ENCODE data around the gene HBEGF.

HBEGF gene

DNA sequence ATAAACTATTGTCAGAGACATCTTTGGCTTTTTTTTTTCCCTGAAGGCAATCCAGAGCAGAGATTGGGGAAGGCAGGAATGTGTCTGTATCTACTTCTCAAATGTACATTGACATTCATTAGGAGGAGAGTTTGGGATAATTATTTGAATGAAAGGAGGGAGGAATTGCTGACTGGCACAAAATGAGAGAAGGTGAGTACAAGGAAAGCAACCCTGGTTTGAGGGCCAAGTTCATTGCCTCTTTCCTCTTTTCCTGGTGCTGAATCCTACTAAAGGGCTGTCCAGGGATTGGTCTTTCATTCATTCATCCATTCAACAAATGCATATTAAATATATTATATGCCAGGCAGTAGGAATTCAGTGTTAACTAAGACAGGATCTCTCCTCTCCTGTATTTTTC lies 36.5 kb upstream of the HBEGF start:
- Mint-ChIP-seq H3K27ac (no peak overlapping the region), H3K27me3 (ENCODE audit: low read depth, poor library complexity) (no peaks in the 10 kb centered on the region), H3K4me3 (no peak overlapping the region), H3K4me1 (no peaks in the 10 kb centered on the region), H3K9me3 (peaks cover 4% of the 10 kb centered on the region), H3K36me3 (ENCODE audit: low read depth) (no peaks in the 10 kb centered on the region)
- no peak for TF ChIP-seq CTCF (IDR thresholded peaks at IDR 0.05)
- DNase-seq: no peak

- DNase-seq: no peak
- TF ChIP-seq CTCF (IDR thresholded peaks at IDR 0.05): no peak
- Mint-ChIP-seq H3K9me3 (peaks cover 4% of the 10 kb centered on the region), H3K27ac (no peak overlapping the region), H3K4me3 (no peak overlapping the region), H3K4me1 (no peaks in the 10 kb centered on the region), H3K27me3 (ENCODE audit: low read depth, poor library complexity) (no peaks in the 10 kb centered on the region), H3K36me3 (ENCODE audit: low read depth) (no peaks in the 10 kb centered on the region)
Measured at GRCh38 chr5:140381972-140382371, 35.6 kb upstream of the HBEGF start.

GRCh38 chr5:140381351-140381750 lies 34.9 kb upstream of the HBEGF start:
- Mint-ChIP-seq H3K27ac (no peak overlapping the region), H3K4me1 (no peaks in the 10 kb centered on the region), H3K36me3 (ENCODE audit: low read depth) (no peaks in the 10 kb centered on the region), H3K27me3 (ENCODE audit: low read depth, poor library complexity) (peaks cover 4% of the 10 kb centered on the region), H3K9me3 (peaks cover 4% of the 10 kb centered on the region), H3K4me3 (no peak overlapping the region)
- DNase-seq: no peak
- no peak for TF ChIP-seq CTCF (IDR thresholded peaks at IDR 0.05)

DNA sequence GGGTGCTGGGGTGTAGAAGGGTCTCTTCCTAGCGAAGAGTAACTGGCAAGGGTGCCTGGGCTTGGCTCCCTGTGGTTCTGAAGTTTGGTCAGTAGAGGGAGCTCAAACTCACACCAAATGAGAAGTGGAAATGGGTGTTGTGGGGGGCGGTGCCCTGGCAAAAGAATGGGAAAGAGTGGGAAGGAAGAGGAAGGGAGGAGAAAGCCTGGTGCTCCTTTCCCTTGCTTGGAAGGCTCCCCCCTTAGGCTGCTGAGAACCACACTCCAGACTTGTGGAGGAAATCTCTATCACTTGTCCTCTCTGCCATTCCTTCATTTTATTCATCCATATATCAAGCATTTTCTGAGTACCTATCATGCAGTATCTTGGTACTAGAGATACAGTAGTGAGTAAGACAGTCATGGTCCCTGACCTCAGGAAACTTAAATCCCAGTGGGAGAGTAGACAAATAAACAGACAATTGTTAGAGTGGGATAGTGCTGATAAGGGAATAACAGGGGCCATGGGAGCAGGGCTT lies 26.6 kb upstream of the HBEGF start:
- TF ChIP-seq CTCF (IDR thresholded peaks at IDR 0.05): peak; percentile 80
- peak; percentile 75 for DNase-seq
- no peaks in the 10 kb centered on the region for H3K36me3 Mint-ChIP-seq (ENCODE audit: low read depth)
- peaks cover 8% of the 10 kb centered on the region for H3K4me1 Mint-ChIP-seq
- H3K9me3 Mint-ChIP-seq: no peaks in the 10 kb centered on the region
- peaks cover 4% of the 10 kb centered on the region for H3K27me3 Mint-ChIP-seq (ENCODE audit: low read depth, poor library complexity)
- H3K4me3 Mint-ChIP-seq: no peak overlapping the region
- H3K27ac Mint-ChIP-seq: no peak overlapping the region

DNA sequence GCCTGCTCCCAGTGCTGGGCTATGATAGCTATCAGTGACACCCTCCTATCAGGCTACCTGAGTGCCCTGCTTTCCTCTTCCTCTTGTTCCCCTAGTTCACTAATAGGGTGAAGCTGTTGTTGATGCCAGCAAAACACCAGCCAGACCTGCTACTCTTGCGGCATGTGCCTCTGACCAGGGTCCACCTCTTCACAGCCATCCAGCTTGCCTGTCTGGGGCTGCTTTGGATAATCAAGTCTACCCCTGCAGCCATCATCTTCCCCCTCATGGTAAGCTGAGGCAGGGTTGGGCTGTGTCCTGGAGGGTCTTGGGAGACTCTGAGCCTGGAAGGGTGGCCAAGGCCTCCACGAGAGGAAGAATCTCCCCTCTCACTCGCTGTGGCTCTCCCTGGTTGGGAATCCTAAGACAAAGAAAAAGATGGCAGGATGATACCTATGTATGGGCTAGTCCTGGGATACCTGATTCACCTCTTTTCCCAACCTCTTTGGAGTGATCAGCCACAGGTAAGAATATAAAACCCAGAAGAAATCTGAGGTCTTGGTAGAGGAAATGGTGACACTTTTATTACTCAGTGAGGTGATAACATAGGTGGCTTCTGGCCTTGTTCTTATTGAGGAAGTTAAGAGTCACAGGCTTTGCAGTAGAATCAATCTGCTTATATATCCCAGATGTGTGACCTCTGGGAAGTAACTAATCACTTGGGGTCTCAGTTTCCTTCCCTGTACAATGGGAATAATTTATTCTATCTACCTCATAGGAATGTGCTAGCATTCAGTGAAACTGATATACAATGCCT lies 25.2 kb upstream of the HBEGF start:
- DNase-seq: no peak
- H3K9me3 Mint-ChIP-seq: no peaks in the 10 kb centered on the region
- TF ChIP-seq CTCF (IDR thresholded peaks at IDR 0.05): no peak
- no peak overlapping the region for H3K27ac Mint-ChIP-seq
- H3K4me1 Mint-ChIP-seq: peaks cover 8% of the 10 kb centered on the region
- no peak overlapping the region for H3K4me3 Mint-ChIP-seq
- peaks cover 1% of the 10 kb centered on the region for H3K27me3 Mint-ChIP-seq (ENCODE audit: low read depth, poor library complexity)
- H3K36me3 Mint-ChIP-seq (ENCODE audit: low read depth): no peaks in the 10 kb centered on the region

Measured in nephron progenitor cell (in vitro differentiated cells).